HG03378 (cell line): ENCODE results near the gene DUSP15.

ENCODE experiments used
- ATAC-seq: cut with Tn5 transposase; IDR thresholded peaks from one replicate; pipeline ENCODE4 v1.9.1; 2021; ENCODE audit warnings: mild to moderate bottlenecking, moderate library complexity; ENCODE audit not compliant: unreplicated experiment

Gene DUSP15

DNA sequence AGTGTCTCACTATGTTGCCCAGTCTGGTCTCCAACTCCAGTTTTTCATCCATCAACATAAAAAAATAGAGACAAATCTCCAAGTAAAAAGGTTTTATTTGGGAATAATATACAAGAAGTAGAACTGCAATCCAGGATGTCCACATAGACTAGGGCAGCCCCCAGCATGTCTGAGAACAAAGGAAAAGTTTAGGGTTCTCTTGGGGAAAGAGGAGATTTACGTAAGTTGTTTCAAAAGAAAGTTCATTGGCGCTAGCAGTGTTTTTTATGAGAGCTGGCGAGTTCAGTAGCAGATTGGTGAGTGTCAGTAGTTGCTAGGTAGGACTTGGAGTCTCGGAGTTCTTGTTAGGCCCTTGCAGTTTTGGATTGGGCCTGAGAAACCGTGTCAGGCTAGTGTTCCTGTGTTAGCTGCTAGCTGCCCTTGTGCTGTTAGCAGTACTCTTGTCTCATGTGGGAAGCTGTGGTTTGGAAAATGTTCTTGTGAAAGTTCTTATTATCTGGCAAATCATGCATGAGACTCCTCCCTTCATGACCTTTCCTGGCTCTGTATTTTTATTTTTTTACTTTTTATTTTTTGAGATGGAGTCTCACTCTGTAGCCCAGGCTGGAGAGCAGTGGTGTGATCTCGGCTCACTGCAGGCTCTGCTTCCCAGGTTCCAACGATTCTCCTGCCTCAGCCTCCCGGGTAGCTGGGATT, 24.8 kb upstream of the DUSP15 start:
- ATAC-seq, result peak; percentile 96

- ATAC-seq, result no peak
Observed at GRCh38 chr20:31890646-31891045, 20.3 kb upstream of the DUSP15 start.

- ATAC-seq, result no peak
Observed at GRCh38 chr20:31883829-31884228, 13.5 kb upstream of the DUSP15 start.

GRCh38 chr20:31881945-31882344, 11.6 kb upstream of the DUSP15 start:
- ATAC-seq, result no peak

GRCh38 chr20:31879143-31879987, 9.0 kb upstream of the DUSP15 start:
- ATAC-seq, result peak; percentile 51

DNA sequence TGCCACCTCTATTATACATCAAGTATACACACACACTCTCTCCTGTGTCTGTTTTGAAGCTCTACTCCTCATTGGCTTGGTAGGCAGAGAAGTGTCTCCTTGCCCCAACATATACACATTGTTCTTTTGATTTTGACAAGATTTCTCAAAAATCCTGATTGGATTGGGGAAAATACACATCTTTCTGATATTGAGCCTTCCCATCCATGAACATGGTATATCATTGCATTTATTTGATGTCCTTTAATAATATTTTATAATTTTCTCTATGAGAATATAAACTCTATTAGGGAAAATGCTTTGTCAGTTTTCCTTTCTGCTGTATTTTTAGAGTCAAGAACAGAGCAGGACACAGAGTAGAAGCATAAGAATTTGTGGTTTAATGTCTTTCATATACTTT, 7.4 kb upstream of the DUSP15 start:
- ATAC-seq, result no peak

DNA sequence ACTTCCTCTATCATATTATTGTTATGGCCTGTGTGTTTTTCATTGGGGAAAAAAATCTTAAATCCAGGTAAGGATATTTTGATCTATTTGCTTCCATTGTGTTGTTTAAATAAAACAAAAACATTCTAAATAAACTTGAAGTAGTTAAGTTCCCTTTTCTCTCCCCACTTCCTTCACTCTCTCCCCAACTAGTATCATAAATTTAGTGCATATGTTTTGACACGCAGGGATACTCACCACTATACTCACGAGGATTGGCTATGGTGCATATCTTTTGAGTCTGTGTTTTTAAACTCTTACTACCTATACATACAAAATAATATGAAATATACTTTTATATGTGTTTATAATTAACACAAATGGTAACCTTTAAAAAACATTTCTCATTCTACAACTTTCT, 5.3 kb upstream of the DUSP15 start:
- ATAC-seq, result no peak

DNA sequence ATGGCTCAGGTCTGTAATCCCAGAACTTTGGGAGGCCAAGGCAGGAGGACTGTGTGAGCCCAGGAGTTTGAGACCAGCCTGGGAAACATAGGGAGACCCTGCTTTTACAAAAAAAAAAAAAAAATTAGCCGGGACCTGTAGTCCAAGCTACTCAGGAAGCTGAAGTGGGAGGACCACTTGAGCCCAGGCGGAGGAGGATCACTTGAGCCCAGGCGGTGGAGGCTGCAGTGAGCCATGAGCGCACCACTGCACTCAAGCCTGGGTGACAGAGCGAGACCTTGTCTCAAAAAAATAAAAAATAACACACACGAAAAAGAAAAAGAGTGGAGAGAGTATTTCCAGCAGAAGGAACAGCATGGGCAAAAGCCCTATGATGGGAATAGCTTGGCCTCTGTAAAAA, 2.1 kb upstream of the DUSP15 start:
- no peak for ATAC-seq

GRCh38 chr20:31871618-31871954, 1.3 kb upstream of the DUSP15 start:
- no peak for ATAC-seq

DNA sequence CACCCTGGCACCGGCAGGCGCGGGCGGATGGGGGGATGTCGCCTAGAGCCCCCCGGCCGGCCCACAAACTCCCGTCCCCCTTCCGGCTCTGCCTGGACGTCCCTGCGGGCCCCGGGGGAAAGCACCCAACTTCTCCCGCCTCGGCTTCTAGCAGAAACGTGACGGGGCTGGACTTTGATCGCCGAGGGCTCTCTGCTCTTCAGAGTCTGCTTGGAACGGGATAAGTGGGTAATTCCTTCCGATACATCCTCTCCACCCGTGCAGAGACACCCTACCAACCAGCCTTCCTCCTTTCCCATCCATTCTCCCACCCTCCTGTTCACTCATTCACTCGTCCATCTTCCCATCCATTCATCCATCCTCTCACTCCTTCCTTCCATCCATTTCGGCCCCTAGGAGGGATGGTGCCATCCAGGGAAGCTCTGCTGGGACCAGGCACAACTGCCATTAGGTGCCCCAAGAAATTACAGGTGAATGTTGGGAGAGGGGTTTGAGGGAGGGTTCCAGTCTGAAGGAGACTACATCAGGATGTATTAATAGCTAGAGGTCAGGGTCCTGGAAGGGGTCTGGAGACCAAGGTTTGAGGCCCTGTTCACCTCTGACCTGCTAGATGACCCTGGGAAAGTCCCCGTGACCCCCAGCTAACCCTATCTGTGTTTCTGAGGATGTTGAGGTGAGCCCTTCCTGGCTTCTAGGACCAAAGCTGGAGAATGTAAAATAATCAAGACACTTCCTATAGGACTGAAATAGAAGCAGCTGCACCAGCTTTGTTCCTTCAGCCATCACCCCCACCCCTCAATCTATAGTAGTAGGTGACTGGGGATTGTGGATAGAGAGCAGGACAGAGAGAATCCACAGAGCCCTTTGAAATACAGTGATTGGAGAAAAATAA, 645 bp upstream of the DUSP15 start:
- ATAC-seq, result no peak

DNA sequence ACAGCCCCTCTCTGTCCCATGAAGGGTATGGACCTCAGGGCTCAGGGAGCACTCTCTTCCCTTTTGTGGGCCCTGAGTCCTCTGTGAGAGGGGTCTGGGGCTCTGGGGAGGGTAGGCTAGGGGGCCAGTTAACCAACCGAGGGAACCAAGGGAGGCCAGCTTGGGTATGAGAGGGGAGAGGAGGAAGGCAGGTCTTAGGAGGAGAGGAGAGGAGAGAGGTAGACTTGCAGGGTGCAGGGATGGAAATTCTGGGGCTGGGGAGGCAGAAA, 720 bp downstream of the DUSP15 start:
- ATAC-seq, result no peak

DNA sequence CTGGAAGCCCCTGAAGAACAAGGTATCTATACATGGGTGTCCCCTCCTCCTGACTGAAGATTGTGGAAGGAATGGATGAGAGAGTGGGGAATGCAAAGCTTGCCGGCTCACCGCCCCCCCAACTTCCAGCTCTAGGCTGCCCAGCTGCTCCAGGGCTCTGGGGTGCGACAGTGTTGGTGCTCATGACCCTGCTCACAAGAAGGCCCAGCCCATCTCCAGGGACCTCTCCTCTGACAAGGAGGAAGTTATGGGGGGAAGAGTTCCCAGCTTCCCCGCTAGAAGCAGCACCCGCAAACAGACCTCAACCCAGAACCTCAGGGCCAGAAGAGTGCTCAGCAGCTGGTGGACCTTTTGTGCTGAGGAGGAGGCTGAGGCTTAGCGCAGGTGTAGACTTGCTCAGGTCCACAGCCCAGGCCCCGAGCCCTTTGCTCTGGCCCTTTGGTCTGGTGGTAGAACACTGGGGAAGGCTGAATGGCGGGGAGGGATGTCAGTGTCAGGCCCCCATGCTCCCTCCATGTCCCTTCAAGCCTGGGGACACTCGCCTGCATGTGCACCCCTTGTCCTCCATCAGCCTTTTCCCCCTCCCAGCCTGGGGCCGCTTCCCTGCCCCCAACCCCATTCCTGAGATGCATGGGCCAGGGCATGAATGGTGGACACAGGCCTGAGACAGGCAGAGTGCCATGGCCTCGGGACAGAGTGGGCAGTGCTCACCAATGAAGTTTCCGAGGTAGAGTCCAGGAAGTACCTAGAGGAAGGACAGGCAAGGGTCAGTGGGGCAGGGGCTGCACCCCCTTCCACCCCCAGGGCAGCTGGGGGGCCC, 1.3 kb downstream of the DUSP15 start:
- no peak for ATAC-seq

DNA sequence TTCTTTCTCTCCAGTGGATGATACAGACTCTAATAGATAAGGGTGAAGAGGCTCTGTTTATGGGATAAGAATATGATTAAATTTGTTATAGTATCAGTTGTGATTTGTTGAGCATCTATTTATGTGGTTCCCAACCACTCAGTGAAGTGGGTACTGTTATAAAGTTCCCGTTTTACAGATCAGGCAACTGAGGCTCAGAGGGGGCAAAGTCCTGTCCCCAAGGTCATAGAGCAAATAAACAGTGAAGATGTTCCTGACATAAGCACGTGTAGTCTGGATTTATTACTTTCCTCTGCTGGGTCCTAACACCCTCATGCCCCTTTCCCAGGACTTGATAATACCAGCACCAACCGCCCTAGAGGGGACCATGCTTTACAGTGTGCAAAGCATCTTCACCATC, 4.1 kb downstream of the DUSP15 start:
- ATAC-seq, result no peak

- no peak for ATAC-seq
Observed at GRCh38 chr20:31864521-31865400, 5.6 kb downstream of the DUSP15 start.

DNA sequence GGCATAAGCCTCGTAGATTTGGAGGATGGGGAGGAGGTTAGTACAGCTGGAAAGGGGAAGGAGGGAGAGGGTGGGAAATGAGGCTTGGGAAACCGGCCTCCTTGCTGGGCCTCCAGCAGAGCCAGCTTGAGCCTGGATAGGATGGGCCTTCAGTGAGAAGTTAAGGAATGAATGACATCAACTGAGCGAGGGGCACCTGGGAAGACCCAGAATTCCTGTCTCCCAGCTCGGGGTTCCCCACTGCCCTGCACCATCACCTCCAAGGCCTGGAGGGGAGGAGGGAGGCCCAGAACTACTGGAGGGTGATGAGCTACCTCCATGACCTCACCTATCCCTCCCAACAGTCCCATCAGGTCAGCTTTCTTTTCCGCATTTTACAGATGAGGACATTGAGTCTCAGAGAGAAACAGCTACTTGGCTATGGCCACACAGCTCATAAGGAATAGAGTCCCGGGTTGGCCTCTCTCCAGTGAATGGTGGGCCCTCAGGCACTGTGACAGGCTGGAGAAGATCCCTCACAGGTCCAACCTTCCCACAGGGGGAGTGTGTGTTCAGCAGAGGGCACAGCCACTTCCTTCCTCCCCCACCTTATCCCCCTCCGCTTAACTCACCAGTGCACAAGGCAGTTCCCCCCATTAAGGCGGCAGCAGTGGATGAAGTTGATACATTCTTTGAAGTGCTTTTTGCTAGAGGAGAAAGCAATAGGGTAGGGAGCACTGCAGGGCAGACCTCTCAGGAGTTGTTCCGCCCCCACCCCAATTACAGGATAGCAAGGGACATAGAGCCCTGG, 6.8 kb downstream of the DUSP15 start:
- ATAC-seq, result no peak

DNA sequence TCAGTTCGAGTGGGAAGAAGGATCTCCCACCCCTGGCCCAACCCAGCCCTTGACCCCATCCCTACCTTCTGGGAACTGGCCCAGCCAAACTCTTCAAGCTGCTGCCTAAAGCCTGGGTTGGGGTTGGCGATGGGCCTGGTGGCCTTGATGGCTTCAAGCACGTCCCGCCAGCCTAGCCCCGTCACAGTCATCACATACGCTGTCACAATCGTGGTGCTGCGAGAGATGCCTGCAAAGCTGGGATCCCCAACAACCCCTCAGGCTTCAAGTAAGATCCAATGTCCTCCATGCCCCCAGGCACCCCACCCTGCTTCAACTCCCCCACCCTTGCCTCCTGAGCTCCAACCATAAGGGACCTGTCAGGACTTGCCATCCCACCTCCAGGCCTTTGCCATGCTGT, 7.8 kb downstream of the DUSP15 start:
- ATAC-seq, result no peak

DNA sequence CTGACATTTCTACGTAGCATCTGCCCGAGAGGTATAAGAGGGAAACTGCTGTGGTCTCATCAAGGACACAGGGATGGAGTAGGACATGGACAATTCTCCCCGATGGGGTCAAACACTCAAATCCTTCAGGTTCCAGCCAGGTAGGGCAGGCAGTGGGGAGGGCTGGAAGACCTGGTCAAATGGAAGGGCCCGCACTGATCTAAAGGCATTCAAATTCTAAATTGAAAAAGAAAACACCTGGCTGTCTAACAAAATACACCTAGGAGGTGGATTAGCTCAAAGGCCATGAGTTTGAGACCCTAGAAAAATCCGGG, 8.2 kb downstream of the DUSP15 start:
- no peak for ATAC-seq

- ATAC-seq, result no peak
Observed at GRCh38 chr20:31861385-31862156, 8.8 kb downstream of the DUSP15 start.

DNA sequence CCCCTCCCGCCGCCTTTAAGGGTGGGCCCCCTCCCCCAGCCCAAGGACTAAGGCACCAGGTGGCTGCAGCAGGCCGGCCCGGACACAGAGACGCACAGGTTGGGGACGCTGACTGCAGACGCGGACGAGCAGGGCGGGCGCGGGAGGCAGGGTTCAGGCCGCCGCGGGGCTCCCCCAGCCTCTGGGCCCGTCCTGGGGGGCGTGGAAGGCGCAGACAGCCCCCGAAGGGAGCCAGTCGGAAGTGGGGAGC, 9.3 kb downstream of the DUSP15 start:
- ATAC-seq, result no peak
